K562 (cell line): ENCODE data around the gene C2CD2. TPM values are rescaled to one million over a fixed set of nuclear protein-coding genes. Genes with fewer than 3 reads are reported as not detected.

ENCODE experiments used
- ATAC-seq: fragments of 200-7000 bp; cut with Tn5 transposase; 3 replicates; pipeline ENCODE4 v1.9.1; 2020; ENCODE audit warnings: moderate library complexity
- BruUV-seq: library from RNA; stranded (reverse); fragments of 400-500 nt; replicated peaks from 2 replicates; lab custom pipeline; 2021; lab: Mats Ljungman, UMichigan
- CTCF ChIA-PET: fragments of 300-600 bp; formaldehyde crosslinking; extraction: SDS; loops from one replicate; lab custom pipeline; 2021; ENCODE audit warnings: low intra/inter-chr PET ratio; lab: Yijun Ruan, JAX
- POLR2A ChIA-PET: fragments of 300-600, 350-650 bp; sonication (Branson Sonifier 250); formaldehyde crosslinking; extraction: SDS; loops from one replicate; lab custom pipeline; 2021; ENCODE audit warnings: antibody characterized with exemption, inconsistent platforms; lab: Yijun Ruan, JAX
- DNase-seq, 4 experiments: peaks; one replicate each; pipeline versions ENCODE4 v3.0.0 to v3.0.0-alpha.2; 2011 to 2018; ENCODE audit warnings: low spot score in 3 of 4, mixed read lengths in 3 of 4; ENCODE audit errors: extremely low read depth in 1 of 4
- FAIRE-seq: peaks from 2 replicates; lab custom pipeline; 2011; peaks lifted over from hg19 to GRCh38; lab: Jason Lieb, UNC
- H2AFZ ChIP-seq: 2 replicates; pipeline ENCODE4 v1.6.0; 2011; ENCODE audit warnings: low read depth, low read length, control low read depth, inconsistent platforms
- H3K27ac ChIP-seq: fragments of 200-600 bp; 3 replicates; pipeline ENCODE4 v1.8.0; 2011; ENCODE audit warnings: low read depth, mild to moderate bottlenecking, control low read depth, inconsistent platforms, low read length, moderate library complexity, mixed read lengths; ENCODE audit errors: extremely low read depth
- H3K27me3 ChIP-seq, 2 experiments: fragments of 300-600 bp in 1 of 2; 2 replicates in 1 of 2; 3 replicates in 1 of 2; pipeline versions ENCODE4 v1.6.0 to v1.8.0; 2011; ENCODE audit warnings: inconsistent platforms in 2 of 2, low read length in 2 of 2, mild to moderate bottlenecking in 1 of 2, mixed read lengths in 1 of 2, moderate library complexity in 1 of 2; ENCODE audit not compliant: control insufficient read depth in 2 of 2, insufficient read depth in 2 of 2
- H3K36me3 ChIP-seq: fragments of 300-600 bp; 3 replicates; pipeline ENCODE4 v1.8.0; 2011; ENCODE audit warnings: mild to moderate bottlenecking, low read length, inconsistent platforms; ENCODE audit not compliant: control insufficient read depth, insufficient read depth
- H3K4me1 ChIP-seq, 2 experiments: fragments of 200-600 bp in 1 of 2; replicated peaks in 1 of 2; 2 replicates in 1 of 2; 3 replicates in 1 of 2; pipeline versions ENCODE4 v1.5.1 to v1.8.0; 2011; ENCODE audit warnings: inconsistent platforms in 2 of 2, low read length in 2 of 2, mild to moderate bottlenecking in 1 of 2, mixed read lengths in 1 of 2, moderate library complexity in 1 of 2; ENCODE audit not compliant: control insufficient read depth in 2 of 2, insufficient read depth in 2 of 2
- H3K4me2 ChIP-seq: 2 replicates; pipeline ENCODE4 v1.6.1; 2011; ENCODE audit warnings: low read length, control low read depth, inconsistent platforms, mixed read lengths; ENCODE audit not compliant: insufficient read depth
- H3K4me3 ChIP-seq: fragments of 200-600 bp; sonication (generic), shearing (Covaris generic); 2 replicates; pipeline ENCODE4 v1.5.1; 2016; ENCODE audit warnings: control low read depth, inconsistent platforms
- H3K79me2 ChIP-seq: fragments of 200-600 bp; 3 replicates; pipeline ENCODE4 v1.8.0; 2011; ENCODE audit warnings: low read length, inconsistent platforms; ENCODE audit not compliant: control insufficient read depth, insufficient read depth
- H3K9ac ChIP-seq, 2 experiments: 2 replicates each; pipeline versions ENCODE4 v1.6.0 to v1.6.1; 2011; ENCODE audit warnings: low read depth in 2 of 2, low read length in 2 of 2, control low read depth in 1 of 2, inconsistent platforms in 1 of 2, mild to moderate bottlenecking in 1 of 2, mixed read lengths in 1 of 2; ENCODE audit not compliant: insufficient read depth in 1 of 2
- H3K9me1 ChIP-seq: one replicate; pipeline ENCODE4 v1.6.0; 2011; ENCODE audit warnings: inconsistent platforms, mild to moderate bottlenecking, low read length, moderate library complexity; ENCODE audit not compliant: control insufficient read depth, insufficient read depth
- H3K9me3 ChIP-seq: replicated peaks from 2 replicates; pipeline ENCODE4 v1.5.1; 2011; ENCODE audit warnings: low read depth, low read length, inconsistent platforms; ENCODE audit not compliant: control insufficient read depth, insufficient read depth
- H4K20me1 ChIP-seq: replicated peaks from 2 replicates; pipeline ENCODE4 v1.6.1; 2011; ENCODE audit warnings: low read length, inconsistent platforms, mixed read lengths; ENCODE audit not compliant: control insufficient read depth, insufficient read depth
- BCLAF1 ChIP-seq, 2 experiments: fragments of 450-650 bp in 1 of 2; IDR thresholded peaks; 2 replicates each; pipeline ENCODE4 v1.6.1; 2011 to 2017; ENCODE audit warnings: low read depth in 2 of 2, antibody characterized with exemption in 1 of 2, borderline replicate concordance in 1 of 2, low read length in 1 of 2, mild to moderate bottlenecking in 1 of 2, mixed read lengths in 1 of 2; ENCODE audit not compliant: control insufficient read depth in 1 of 2
- CTBP1 ChIP-seq: fragments of 450-650 bp; IDR thresholded peaks from 2 replicates; pipeline ENCODE4 v1.6.1; 2016; ENCODE audit warnings: borderline replicate concordance
- FOXA1 ChIP-seq: fragments of 450-650 bp; IDR thresholded peaks from 2 replicates; pipeline ENCODE4 v1.6.1; 2016; ENCODE audit warnings: mild to moderate bottlenecking, borderline replicate concordance
- NEUROD1 ChIP-seq: fragments of 150-350 bp; IDR thresholded peaks from 2 replicates; pipeline ENCODE4 v1.6.1; 2014; ENCODE audit warnings: borderline replicate concordance, low read length, low read depth; ENCODE audit not compliant: partially characterized antibody
- RBM15 ChIP-seq: fragments of 200-400 bp; formaldehyde crosslinking; IDR thresholded peaks from 2 replicates; pipeline ENCODE4 v1.6.1; 2018; ENCODE audit warnings: mild to moderate bottlenecking, low read length, moderate library complexity; ENCODE audit not compliant: insufficient read depth
- SPI1 ChIP-seq: IDR thresholded peaks from 2 replicates; pipeline ENCODE4 v1.6.1; 2011; ENCODE audit warnings: low read depth, low read length, control low read depth, borderline replicate concordance
- YBX1 ChIP-seq: fragments of 450-650 bp; IDR thresholded peaks from 2 replicates; pipeline ENCODE4 v1.7.1; 2016; ENCODE audit warnings: mild to moderate bottlenecking
- ZNF518B ChIP-seq: fragments of 250-450 bp; sonication (Bioruptor Pico); IDR thresholded peaks from 2 replicates; pipeline ENCODE4 v1.5.0; 2021; ENCODE audit warnings: mild to moderate bottlenecking, moderate library complexity
- ZNF696 ChIP-seq: fragments of 250-450 bp; sonication (Bioruptor Pico); conservative IDR thresholded peaks from 2 replicates; pipeline ENCODE4 v1.4.0; 2020; ENCODE audit warnings: mild to moderate bottlenecking, moderate library complexity
- WGBS: fragments of 100-300 bp; shearing (Covaris generic); methylation state at CpG from one replicate; pipeline ENCODE4 v1.1.6; 2016; ENCODE audit warnings: low coverage, mixed read lengths; ENCODE audit not compliant: insufficient coverage; ENCODE audit errors: missing lambda C conversion rate; 5-methylcytosine and 5-hydroxymethylcytosine counted together
- in situ Hi-C: fragments of 300-500 bp; cut with MboI; formaldehyde crosslinking; loops from 4 replicates; pipeline ENCODE4 v1.15.0; 2018; ENCODE audit warnings: inconsistent platforms, mixed read lengths
- intact Hi-C: fragments of 100-400 bp; cut with micrococcal nuclease; formaldehyde crosslinking; loops from 2 replicates; pipeline ENCODE4 v1.14.2; 2022
- polyA plus RNA-seq, 8 experiments: library from polyadenylated mRNA; depleted of rRNA in 4 of 8; stranded (reverse) in 5 of 8; unstranded in 3 of 8; fragments of >200 nt; fragmentation: Nextera tagmentation in 2 of 8; fragmentation: Illumina TruSeq in 1 of 8; extraction: Ambion mirVana in 2 of 8; extraction: Trizol in 1 of 8; gene quantifications; 2 replicates each; pipeline versions ENCODE4 v1.2.1 to v1.2.3, GENCODE V29; 2011 to 2014; ENCODE audit warnings: inconsistent platforms in 1 of 8, missing spikeins in 1 of 8
- total RNA-seq, 7 experiments: library from RNA; depleted of rRNA in 6 of 7; stranded (reverse); fragments of >200 nt in 6 of 7; fragmentation: Illumina TruSeq in 2 of 7; extraction: Trizol in 2 of 7; gene quantifications; 2 replicates each; pipeline versions ENCODE4 v1.2.1 to v1.2.3, GENCODE V29; 2011 to 2021; ENCODE audit warnings: low replicate concordance in 1 of 7
- TF ChIP-seq, protein P1 (sequence below): fragments of 450-650 bp; formaldehyde crosslinking; conservative IDR thresholded peaks from 2 replicates; pipeline ENCODE4 v1.4.0; 2022; ENCODE audit warnings: mild to moderate bottlenecking, missing genetic modification characterization

The C2CD2 gene
- total and polyA plus RNA-seq, 9 of the 15 experiments (the other 6 are each of a cell fraction or from before 2014, with no cell fraction given) = 1.3 to 21.6 (median 12.1) TPM

DNA sequence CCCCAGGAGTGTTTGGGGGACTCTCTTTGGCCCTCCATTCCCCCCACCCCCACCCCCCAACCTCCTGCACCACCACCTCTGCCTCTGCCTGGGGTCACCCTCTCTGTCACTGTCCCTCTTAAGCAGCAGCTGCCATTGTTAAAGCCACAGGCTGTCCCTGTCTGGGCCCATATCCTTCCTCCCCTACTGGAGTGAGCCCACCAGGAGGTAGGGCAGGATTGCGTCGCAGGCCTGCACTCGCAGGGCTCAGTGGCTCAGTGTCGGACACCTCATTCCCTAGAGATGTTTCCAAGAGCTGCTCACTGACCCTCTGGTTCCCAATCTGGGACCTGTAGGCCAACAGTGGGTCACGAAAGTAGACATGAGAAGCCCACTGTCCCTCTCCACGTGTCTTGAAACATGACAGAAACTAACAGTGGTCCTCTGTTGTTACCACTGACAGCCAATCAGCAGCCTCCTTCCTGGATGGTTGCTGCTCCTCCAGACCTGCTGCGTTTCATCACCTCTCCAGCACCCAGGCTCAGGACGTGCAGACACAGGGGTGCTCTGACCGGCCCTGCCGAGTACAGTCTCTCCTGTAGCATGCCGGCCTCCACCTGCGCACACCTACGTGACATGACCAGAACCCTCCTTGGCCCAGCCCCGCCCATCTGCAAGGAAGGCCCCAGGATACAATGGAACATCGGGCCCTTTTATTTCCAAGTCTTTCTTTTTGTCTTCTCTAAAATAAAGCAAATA, 82.4 kb downstream of the C2CD2 start:
- Histone ChIP-seq H3K9me1 (peaks cover 3% of the 10 kb centered on the region), H3K4me3 (no peak overlapping the region), H3K36me3 (peaks cover 12% of the 10 kb centered on the region; the same call in 2 of the 3 replicates), H3K27ac (no peak overlapping the region), H3K4me1 (peaks cover 8 to 12% of the 10 kb centered on the region in 2 experiments; a peak in 3 of 5 replicates), H3K9me3 (no peaks in the 10 kb centered on the region), H3K9ac (peak overlapping the region in 1 of 2 experiments; percentile 70; a peak in 1 of 4 replicates), H4K20me1 (no peaks in the 10 kb centered on the region), H3K27me3 (no peaks in the 10 kb centered on the region), H3K79me2 (peaks cover 15% of the 10 kb centered on the region), H3K4me2 (no peak overlapping the region), H2AFZ (no peak overlapping the region)
- DNase-seq = no peak
- ATAC-seq = no peak; the same call in 2 of the 3 replicates
- WGBS = 87% methylated on average over 15 of the region's 15 CpGs
- in situ Hi-C loops (no loop called here), intact Hi-C loops (loop anchor here (10.0 kb wide), 1 partner anchor 143 kb away; the partner anchor contains the start of gene ZBTB21)
- no TSS peak for BruUV-seq
- ChIA-PET CTCF (no interaction called here), POLR2A (interaction anchor here (0.5 to 0.6 kb wide), 2 partner anchors 10 to 86 kb away, joined by 3 read pairs; no protein-coding TSS in a partner anchor)
- FAIRE-seq = no peak
- TF ChIP-seq RBM15 = no peak
- no peak for TF ChIP-seq YBX1
- TF ChIP-seq, protein P1, sequence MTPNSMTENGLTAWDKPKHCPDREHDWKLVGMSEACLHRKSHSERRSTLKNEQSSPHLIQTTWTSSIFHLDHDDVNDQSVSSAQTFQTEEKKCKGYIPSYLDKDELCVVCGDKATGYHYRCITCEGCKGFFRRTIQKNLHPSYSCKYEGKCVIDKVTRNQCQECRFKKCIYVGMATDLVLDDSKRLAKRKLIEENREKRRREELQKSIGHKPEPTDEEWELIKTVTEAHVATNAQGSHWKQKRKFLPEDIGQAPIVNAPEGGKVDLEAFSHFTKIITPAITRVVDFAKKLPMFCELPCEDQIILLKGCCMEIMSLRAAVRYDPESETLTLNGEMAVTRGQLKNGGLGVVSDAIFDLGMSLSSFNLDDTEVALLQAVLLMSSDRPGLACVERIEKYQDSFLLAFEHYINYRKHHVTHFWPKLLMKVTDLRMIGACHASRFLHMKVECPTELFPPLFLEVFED (CRISPR knock-in tag) = no peak
- no peak for TF ChIP-seq CTBP1
- TF ChIP-seq FOXA1 = no peak
- no peak for TF ChIP-seq BCLAF1 (IDR thresholded peaks at IDR 0.05; ENCODE audit: borderline replicate concordance in 1 of 2, control insufficient read depth in 1 of 2, low read depth in 2 of 2, low read length in 1 of 2)
- no peak for TF ChIP-seq NEUROD1
- no peak for TF ChIP-seq ZNF518B (CRISPR knock-in tag)
- TF ChIP-seq ZNF696 = no peak
- no peak for TF ChIP-seq SPI1
